Stimulated activated memory B cell treated with anti-CD40 and anti-IgM and Interleukin-4, amounts not matched to agents 10 μg/mL and 1 μg/mL and 100 μg/mL, for 72 hours (primary cell): ENCODE measurements around the gene RNF208.

Experiments
- ATAC-seq: fragments of 150-1000 bp; cut with Tn5 transposase; 2 replicates; pipeline ENCODE4 v1.10.0; 2021
- H3K27ac Mint-ChIP-seq: one replicate; pipeline ENCODE4 v1.8.0; 2022; ENCODE audit warnings: mild to moderate bottlenecking, mixed read lengths
- H3K27me3 Mint-ChIP-seq: one replicate; pipeline ENCODE4 v1.8.0; 2022; ENCODE audit warnings: mixed read lengths
- H3K36me3 Mint-ChIP-seq: one replicate; pipeline ENCODE4 v1.8.0; 2022; ENCODE audit warnings: mixed read lengths
- H3K4me1 Mint-ChIP-seq: one replicate; pipeline ENCODE4 v1.8.0; 2022; ENCODE audit warnings: mixed read lengths
- H3K4me3 Mint-ChIP-seq: one replicate; pipeline ENCODE4 v1.8.0; 2022; ENCODE audit warnings: mild to moderate bottlenecking, moderate library complexity, mixed read lengths
- H3K9me3 Mint-ChIP-seq: one replicate; pipeline ENCODE4 v1.8.0; 2022; ENCODE audit warnings: mixed read lengths

The RNF208 gene

DNA sequence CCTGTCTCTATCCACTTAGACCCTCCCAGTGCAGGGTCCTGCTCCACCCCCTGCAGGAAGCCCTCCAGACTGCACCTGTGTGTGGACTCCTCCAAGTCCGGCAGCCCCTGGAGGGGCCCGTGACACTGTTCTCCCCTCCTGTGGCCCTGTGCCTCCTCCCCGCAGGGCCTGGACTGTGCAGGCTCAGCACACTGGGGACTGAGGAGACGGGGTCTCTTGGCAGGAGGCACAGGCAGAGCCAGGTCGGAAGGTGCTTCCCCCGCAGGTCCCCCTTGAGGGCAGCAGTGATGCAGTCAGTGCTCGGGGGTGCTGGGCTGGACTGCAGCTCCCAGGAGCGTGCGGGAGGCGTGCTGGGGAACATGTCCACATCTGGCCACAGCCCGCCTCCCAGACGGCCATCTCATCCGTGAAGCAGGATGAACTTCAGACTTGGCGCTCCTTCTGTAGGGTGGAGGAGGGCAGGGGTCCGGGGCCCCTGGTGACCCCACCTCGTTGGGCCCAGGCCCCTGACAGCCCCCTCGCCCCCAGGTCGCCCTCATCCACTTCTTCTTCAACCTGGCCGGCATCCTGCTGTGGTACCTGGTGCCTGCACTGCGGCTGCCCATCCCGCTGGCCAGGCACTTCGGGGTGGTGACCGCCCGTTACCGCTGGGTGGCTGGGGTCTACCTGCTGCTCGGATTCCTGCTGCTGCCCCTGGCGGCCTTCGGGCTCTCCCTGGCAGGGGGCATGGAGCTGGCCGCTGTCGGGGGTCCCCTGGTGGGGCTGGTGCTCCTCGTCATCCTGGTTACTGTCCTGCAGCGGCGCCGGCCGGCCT is 13.6 kb upstream of the RNF208 start:
- no peaks in the 10 kb centered on the region for H3K9me3 Mint-ChIP-seq
- ATAC-seq = no peak
- no peaks in the 10 kb centered on the region for H3K36me3 Mint-ChIP-seq
- H3K4me1 Mint-ChIP-seq = peaks cover 48% of the 10 kb centered on the region
- peak overlapping the region; percentile 45 for H3K4me3 Mint-ChIP-seq
- H3K27ac Mint-ChIP-seq = peak overlapping the region; percentile 63
- H3K27me3 Mint-ChIP-seq = peaks cover 32% of the 10 kb centered on the region

DNA sequence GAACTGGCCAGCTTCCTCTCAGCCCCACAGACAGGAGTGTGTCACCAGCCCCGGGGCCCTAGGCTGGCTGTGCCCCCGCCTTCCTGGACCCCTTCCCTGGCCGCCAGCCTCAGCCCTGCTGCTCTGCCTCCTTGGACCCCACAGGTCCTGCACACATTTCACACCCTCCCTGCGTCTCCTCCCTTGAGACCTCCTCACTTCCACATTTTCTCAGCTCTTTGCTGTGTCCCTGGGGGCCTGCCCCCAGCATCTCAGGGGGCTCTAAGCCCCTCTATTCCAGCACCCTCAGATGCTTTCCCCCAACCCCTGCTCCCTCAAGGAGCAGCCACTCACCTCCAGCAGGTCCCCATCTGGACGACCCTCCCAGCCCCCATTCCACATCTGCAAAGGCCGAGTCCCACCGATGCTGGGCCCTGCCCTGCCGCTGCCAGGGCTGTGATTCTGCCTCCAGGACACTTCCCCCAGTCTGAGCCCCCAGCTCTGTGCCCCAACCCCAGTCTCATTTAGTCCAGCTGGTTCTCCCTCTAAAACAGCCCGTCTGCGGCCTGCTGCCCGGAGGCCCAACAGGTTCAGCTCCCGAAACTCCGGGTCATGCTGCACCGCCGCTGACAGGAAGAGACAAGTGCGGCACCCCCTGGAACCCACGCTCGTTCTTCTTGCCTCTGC is 12.9 kb upstream of the RNF208 start:
- H3K4me3 Mint-ChIP-seq = peak overlapping the region; percentile 45
- H3K36me3 Mint-ChIP-seq = no peaks in the 10 kb centered on the region
- peak; percentile 49 for ATAC-seq
- peaks cover 38% of the 10 kb centered on the region for H3K27me3 Mint-ChIP-seq
- H3K9me3 Mint-ChIP-seq = no peaks in the 10 kb centered on the region
- H3K4me1 Mint-ChIP-seq = peaks cover 48% of the 10 kb centered on the region
- peak overlapping the region; percentile 63 for H3K27ac Mint-ChIP-seq

DNA sequence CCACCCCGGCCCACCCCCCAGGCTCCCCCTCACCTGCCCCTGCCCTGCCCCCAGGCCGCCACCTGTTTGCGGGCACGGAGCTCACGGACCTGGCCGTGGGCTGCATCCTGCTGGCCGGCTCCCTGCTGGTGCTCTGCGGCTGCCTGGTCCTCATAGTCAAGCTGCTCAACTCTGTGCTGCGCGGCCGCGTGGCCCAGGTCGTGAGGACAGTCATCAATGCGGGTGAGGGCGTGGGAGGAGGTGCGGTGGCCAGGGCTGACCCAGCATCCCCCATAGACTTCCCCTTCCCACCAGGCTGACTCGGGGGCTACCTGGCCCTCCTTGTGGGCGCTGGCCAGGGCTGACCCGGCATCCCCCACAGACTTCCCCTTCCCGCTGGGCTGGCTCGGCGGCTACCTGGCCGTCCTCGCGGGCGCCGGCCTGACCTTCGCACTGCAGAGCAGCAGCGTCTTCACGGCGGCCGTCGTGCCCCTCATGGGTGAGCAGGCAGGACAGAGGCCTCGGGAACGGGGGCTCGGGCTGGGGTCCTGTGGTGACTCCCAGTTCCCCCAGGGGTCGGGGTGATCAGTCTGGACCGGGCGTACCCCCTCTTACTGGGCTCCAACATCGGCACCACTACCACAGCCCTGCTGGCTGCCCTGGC is 12.1 kb upstream of the RNF208 start:
- Mint-ChIP-seq H3K27ac (peak overlapping the region; percentile 63), H3K27me3 (peaks cover 38% of the 10 kb centered on the region), H3K36me3 (no peaks in the 10 kb centered on the region), H3K9me3 (no peaks in the 10 kb centered on the region), H3K4me3 (no peak overlapping the region), H3K4me1 (peaks cover 41% of the 10 kb centered on the region)
- ATAC-seq = no peak

DNA sequence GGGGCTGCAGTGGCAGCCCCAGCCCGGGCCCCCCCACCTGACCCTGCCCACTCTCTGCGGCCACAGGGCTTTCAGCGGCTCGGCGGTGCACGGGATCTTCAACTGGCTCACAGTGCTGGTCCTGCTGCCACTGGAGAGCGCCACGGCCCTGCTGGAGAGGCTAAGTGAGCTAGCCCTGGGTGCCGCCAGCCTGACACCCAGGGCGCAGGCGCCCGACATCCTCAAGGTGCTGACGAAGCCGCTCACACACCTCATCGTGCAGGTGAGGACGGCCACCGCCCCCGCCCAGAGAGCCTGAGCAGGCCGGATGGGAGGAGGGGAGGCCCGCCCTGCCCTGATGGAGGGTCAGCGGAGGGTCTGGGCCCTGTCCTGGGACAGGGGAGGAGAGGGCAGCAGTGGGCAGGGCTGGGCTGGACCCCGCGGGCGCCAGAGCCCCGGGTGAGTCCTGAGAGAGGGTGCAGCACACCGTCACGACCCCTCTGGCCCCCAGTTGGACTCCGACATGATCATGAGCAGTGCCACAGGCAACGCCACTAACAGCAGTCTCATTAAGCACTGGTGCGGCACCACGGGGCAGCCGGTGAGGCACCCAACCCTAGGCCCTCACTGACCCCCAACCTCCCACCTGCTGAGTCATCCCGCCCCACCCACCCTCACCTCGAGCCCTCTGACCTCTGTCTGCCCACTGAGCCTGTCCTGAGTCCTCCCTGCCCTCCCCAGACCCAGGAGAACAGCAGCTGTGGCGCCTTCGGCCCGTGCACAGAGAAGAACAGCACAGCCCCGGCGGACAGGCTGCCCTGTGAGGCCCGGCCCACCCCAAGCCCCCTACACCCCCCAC is 11.3 kb upstream of the RNF208 start:
- no peaks in the 10 kb centered on the region for H3K36me3 Mint-ChIP-seq
- H3K4me3 Mint-ChIP-seq = no peak overlapping the region
- peaks cover 38% of the 10 kb centered on the region for H3K27me3 Mint-ChIP-seq
- no peak for ATAC-seq
- no peak overlapping the region for H3K27ac Mint-ChIP-seq
- H3K4me1 Mint-ChIP-seq = peaks cover 34% of the 10 kb centered on the region
- H3K9me3 Mint-ChIP-seq = no peaks in the 10 kb centered on the region

DNA sequence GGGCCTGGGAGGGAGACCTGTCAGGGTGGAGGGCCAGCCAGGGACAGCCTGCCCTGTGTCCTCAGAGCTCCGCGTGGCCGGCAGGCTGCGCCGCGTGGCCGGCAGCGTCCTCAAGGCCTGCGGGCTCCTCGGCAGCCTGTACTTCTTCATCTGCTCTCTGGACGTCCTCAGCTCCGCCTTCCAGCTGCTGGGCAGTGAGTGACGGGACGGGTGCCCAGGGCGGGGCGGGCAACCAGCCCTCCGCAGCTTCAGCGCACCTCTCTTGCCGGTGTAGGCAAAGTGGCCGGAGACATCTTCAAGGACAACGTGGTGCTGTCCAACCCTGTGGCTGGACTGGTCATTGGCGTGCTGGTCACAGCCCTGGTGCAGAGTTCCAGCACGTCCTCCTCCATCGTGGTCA is 10.5 kb upstream of the RNF208 start:
- Mint-ChIP-seq H3K27me3 (peaks cover 44% of the 10 kb centered on the region), H3K27ac (no peak overlapping the region), H3K9me3 (no peaks in the 10 kb centered on the region)

DNA sequence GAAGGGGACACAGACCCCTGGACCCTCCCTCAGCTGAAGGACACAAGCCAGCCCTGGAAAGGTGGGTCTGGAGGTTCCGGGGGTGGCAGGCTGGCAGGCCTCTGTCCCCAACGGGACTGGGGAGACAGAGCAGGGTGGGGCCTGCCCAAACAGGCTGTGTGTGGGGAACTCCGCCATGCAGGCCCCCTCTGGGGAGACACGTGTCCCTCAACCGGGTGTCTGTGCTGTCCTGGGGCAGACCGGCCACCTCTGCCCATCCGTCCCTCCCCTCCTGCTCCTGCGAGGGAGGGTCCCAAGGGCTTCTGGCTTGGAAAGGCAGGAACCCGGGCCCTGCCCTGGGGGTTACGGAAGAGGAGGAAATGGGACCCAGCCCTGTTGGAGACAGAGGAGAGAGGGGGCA is 10.1 kb upstream of the RNF208 start:
- H3K27ac Mint-ChIP-seq = no peak overlapping the region
- H3K36me3 Mint-ChIP-seq = no peaks in the 10 kb centered on the region
- no peaks in the 10 kb centered on the region for H3K9me3 Mint-ChIP-seq
- peaks cover 47% of the 10 kb centered on the region for H3K27me3 Mint-ChIP-seq
- no peak for ATAC-seq
- peaks cover 30% of the 10 kb centered on the region for H3K4me1 Mint-ChIP-seq
- H3K4me3 Mint-ChIP-seq = no peak overlapping the region

More for the DNA sequence above, 10.5 kb upstream of the RNF208 start:
- no peak overlapping the region for H3K4me3 Mint-ChIP-seq
- H3K4me1 Mint-ChIP-seq = peaks cover 30% of the 10 kb centered on the region
- no peak for ATAC-seq
- no peaks in the 10 kb centered on the region for H3K36me3 Mint-ChIP-seq

DNA sequence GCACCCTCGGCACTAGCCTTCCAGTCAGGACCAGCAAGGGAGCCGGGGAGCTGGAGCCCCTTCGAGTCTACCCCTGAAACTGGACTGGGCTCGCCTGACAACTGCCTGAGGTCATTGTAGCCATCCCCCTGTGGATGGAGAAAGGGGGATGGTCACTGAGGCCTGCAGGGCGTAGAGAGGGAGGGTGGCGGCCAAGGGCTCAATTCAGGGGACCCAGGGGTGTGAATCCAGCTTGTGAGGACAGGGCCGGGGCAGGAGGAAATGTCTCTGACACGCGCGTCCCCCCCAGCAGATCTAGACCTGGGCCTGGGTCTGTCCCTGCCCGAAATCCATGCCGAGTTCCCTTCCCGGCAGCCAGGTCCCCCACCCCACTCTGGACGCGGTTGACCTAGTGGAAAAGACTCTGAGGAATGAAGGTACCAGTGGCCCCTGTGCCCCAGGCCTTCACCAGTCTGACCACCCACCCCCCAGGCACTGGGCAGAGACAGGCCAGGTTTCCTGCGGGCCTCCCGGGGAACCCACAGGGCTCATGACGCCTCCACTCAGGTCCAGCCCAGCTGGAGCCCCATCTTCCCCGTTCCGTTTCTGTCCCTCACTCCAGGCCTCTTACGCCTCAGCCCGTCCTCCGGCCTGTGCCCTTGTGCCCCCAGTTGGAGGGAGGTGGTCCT is 9.5 kb upstream of the RNF208 start:
- no peak overlapping the region for H3K4me3 Mint-ChIP-seq
- H3K36me3 Mint-ChIP-seq = no peaks in the 10 kb centered on the region
- no peak for ATAC-seq
- H3K27ac Mint-ChIP-seq = no peak overlapping the region
- no peaks in the 10 kb centered on the region for H3K9me3 Mint-ChIP-seq
- peaks cover 47% of the 10 kb centered on the region for H3K27me3 Mint-ChIP-seq
- peaks cover 25% of the 10 kb centered on the region for H3K4me1 Mint-ChIP-seq

DNA sequence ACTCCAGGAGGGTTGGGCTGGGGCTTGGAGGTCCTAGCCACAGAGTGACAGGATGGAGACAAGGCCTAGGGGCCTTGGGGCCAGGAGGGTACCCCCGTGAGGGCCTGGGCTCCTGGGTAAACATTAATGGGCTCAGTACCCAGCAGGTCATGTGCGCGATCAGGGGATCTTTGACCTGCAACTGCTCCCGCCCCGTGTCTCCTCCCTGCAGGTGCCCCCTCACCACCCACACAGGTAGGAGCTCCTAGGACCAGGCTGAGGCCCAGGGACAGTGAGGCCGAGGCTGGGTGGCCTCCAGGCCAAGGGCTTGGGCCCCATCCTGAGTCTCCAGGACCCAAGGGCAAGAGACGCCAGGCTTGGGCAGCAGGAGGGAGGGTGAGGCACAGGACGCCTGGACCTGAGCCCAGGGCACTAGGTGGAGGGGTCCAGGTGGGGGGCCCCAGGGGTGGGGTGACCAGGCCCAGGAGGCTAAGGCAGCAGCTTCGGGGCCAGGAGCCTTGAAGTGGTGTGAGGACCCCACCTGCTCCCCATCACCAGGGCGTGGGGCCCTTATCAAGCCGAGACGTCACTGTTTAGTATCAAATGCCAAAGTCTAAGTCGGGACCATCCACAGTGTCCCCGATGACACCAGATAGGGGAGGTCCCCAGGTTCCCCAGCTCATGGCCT is 8.8 kb upstream of the RNF208 start, which contains the start of gene SLC34A3:
Gene SLC34A3 (plus strand): TSS at position 197 of the 667 bp plus-strand sequence. CDS start 802 bp downstream, outside the sequence.
- peaks cover 47% of the 10 kb centered on the region for H3K27me3 Mint-ChIP-seq
- no peaks in the 10 kb centered on the region for H3K9me3 Mint-ChIP-seq
- no peaks in the 10 kb centered on the region for H3K36me3 Mint-ChIP-seq

DNA sequence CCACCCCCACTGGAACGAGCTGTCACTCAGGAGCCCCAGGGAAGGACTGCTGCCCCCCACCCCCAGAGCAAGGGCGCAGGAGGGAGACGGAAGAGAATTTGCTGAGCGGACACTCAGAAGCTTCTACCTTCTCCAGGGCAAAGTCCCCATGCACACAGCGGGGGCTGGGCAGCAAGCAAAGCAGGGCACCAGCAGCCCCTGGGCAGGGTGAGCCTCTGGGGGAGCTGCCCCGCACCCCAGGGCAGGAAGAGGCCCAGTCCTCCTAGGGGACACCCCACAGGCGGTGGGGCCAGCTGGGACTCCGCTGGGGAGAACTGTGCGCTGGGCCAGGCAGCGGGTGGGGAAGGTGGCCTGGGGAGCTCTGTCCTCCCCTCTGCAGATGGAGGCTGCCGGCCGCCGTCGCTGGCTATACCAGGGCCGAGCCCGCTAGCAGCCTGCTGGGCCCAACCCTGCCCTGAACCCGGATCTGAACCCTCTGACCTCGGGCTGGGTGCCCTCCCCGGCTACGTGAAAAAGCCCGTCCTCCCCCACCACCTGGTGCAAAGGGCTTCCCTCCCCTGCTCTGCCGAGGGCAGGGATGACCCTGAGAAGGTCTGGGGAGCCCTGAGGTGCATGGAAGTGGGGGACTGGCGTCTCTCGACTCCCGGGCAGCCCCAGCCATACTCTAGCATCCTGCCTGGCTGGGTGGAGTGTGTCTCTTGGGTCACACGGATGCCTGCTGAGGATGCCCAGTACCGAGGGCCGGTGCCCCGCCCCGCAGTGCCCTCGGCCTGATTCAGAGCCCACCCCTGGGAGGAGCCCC is 8.1 kb upstream of the RNF208 start:
- no peak for ATAC-seq
- no peak overlapping the region for H3K4me3 Mint-ChIP-seq
- no peak overlapping the region for H3K27ac Mint-ChIP-seq
- peaks cover 43% of the 10 kb centered on the region for H3K27me3 Mint-ChIP-seq
- H3K36me3 Mint-ChIP-seq = no peaks in the 10 kb centered on the region
- H3K9me3 Mint-ChIP-seq = no peaks in the 10 kb centered on the region
- H3K4me1 Mint-ChIP-seq = peaks cover 14% of the 10 kb centered on the region

More for the DNA sequence above, 8.8 kb upstream of the RNF208 start, which contains the start of gene SLC34A3:
- Mint-ChIP-seq H3K27ac (no peak within 1 kb of the TSS), H3K4me1 (peaks cover 20% of the 10 kb centered on the region), H3K4me3 (no peak within 1 kb of the TSS)
- no peak for ATAC-seq

DNA sequence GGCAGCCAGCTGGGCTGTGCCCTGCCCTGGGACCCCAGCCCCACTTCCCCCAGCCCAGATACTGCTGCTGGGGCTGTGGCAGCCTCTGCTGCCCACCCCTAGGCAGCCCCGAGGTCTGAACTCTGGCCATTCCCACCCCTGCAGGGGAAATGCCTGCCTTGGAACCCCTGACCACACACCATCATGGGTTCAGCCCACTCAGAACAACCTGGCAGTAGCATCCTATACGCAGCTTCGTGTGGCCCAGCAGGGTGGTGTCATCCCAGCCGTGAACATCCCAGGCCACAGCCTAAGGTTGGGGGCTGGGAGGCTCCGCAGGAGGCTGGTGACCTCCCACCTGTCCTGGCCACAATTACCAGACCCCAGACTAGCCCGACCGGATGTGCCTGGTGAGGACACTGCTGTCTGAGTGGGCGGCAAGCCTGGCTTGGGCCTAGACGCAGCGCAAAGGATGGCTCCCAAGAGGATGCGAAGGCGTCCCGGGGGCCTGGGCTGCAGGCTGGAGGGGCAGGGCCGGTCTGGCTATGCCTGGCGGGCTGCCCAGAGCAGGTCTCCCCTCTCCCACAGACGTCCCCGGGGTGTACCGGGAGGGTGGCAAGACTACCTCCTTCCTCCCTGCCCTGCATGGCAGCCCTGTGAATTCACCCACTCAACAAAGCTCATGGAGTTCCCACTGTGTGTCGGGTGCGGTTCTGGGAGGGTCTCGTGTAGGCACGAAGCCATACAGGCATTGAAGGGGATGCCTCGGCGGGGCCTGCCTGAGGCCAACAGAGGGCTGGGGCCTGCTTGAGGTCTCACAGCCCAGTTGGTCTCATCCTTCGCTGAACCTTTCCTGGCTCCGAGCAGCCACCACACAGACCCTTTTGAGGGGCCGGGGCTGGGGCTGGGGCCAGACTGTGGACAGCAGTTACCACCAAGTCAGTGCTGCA is 7.2 kb upstream of the RNF208 start:
- H3K9me3 Mint-ChIP-seq = no peaks in the 10 kb centered on the region
- H3K27ac Mint-ChIP-seq = no peak overlapping the region
- ATAC-seq = no peak
- no peak overlapping the region for H3K4me3 Mint-ChIP-seq
- H3K4me1 Mint-ChIP-seq = peaks cover 7% of the 10 kb centered on the region
- no peaks in the 10 kb centered on the region for H3K36me3 Mint-ChIP-seq
- H3K27me3 Mint-ChIP-seq = peaks cover 35% of the 10 kb centered on the region

DNA sequence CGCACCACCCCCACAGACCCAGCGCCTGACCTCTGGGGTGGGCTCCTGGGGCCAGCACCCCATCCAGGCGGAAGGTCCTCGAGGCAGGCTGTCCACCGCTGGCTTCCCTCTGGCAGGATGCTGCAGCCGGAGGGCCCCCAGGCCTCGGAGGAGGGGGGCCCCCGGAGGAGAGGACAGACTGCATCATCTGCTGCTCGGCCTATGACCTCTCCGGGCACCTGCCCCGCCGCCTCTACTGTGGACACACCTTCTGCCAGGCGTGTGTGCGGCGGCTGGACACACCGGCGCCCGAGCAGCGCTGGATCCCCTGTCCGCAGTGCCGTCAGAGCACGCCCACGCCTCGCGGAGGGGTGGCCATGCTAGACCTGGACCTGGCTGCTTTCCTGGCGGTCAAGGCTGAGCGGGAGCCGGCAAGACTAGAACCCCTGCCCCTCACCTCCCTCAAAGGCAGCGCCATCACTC is 6.5 kb upstream of the RNF208 start:
- H3K9me3 Mint-ChIP-seq = no peaks in the 10 kb centered on the region
- no peak overlapping the region for H3K27ac Mint-ChIP-seq
- H3K4me3 Mint-ChIP-seq = no peak overlapping the region
- H3K36me3 Mint-ChIP-seq = no peaks in the 10 kb centered on the region
- ATAC-seq = no peak
- peaks cover 13% of the 10 kb centered on the region for H3K4me1 Mint-ChIP-seq
- H3K27me3 Mint-ChIP-seq = peaks cover 35% of the 10 kb centered on the region

DNA sequence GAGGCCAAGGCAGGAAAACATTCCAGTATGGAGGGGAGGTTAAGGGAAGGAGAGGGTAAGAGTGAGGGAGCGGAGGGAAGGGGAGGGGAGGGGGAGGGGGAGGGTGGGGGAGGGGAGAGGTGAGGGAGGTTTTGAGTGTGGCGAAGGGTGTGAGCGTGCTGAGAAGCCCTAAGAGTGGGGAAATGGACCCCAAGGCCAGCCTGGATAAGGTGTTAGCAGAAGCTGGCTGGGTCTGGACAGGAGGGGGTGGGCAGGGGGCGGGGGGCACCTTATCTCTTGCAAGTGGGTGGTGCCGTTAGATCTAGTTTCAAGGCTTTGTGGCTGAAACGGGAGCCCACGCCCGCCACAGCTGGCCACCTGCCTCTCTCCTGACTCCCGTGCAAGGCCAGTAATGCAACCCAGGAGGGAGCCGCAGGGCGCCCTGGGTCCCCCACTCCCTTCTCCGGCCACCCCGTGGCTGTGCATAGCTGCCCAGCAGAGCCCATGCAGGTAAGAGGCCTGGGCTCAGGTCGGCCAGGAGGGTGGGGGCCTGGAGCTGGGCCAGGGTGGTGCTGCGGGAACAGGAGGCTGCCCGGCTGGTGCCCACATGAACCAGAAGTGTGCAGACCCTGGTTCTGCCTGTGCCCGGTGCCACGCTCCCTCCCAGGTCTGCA is 5.9 kb upstream of the RNF208 start:
- H3K4me3 Mint-ChIP-seq = no peak overlapping the region
- no peak for ATAC-seq
- H3K9me3 Mint-ChIP-seq = no peaks in the 10 kb centered on the region
- peaks cover 16% of the 10 kb centered on the region for H3K4me1 Mint-ChIP-seq
- peaks cover 35% of the 10 kb centered on the region for H3K27me3 Mint-ChIP-seq
- no peaks in the 10 kb centered on the region for H3K36me3 Mint-ChIP-seq
- H3K27ac Mint-ChIP-seq = peak overlapping the region; percentile 58
